ENCODE data around the gene GRM5.
"Not testable (repeated sequence)": the region's sequence is repeated elsewhere in the genome, so short reads cannot be mapped to it uniquely, and the experiment has no call there.

GRM5 gene

GRCh38 chr11:88536616-88537265 is 529.0 kb downstream of the GRM5 start:
- no peak for DNase-seq

- no peak for DNase-seq
Observed at GRCh38 chr11:88535916-88536547, 529.8 kb downstream of the GRM5 start.

DNA sequence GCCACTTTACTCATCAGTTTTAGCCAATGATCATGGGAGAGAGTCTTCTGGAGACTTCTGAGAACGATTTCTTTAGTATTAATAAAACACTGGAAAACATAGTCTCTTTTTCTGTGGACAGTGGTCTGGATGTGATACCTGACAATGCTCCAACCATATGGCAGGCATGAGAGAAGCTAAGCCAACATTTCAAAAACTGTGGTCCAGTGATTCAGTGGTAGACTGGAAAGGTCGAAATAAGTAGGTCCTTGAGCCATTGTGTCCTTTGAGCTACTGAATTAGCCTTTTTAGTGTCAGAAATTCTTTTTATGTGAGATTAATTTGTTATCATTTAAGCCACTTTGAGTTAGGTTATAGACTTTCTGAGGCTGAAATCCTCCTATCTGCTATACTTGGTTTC is 530.5 kb downstream of the GRM5 start:
- no peak for DNase-seq

DNA sequence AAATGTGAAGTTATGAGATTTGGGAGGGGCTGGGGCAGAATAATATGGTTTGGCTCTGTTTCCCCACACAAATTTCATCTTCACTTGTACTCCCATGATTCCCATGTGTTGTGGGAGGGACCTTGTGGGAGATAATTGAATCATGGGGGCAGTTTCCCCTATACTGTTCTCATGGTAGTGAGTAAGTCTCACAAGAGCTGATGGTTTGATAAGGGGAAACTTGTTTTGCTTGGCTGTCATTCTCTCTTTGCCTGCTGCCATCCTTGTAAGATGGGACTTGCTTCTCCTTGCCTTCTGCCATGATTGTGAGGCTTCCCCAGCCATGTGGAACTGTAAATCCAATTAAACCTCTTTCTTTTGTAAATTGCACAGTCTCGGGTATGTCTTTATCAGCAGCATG is 531.1 kb downstream of the GRM5 start:
- not testable (repeated sequence) for DNase-seq

- DNase-seq: no peak
Observed at GRCh38 chr11:88534185-88534584, 531.6 kb downstream of the GRM5 start.

DNA sequence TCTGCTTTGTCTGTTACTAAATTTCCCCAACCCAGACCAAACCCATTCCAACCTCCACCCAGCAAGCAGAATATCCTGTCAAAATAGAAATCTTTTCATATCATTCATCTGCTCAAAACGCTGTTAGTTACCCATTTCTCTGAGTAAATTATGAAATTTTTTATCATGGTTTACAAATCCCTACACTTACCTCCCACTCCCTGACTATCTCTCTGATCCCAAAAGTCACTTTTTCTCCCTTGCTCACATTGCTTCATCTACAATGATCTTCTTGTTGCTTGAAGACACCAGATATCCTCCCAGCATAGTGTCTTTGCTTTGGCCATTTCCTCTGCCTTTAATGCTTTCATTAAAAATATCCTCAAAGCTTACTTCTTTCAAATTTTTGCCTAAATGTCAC is 532.8 kb downstream of the GRM5 start:
- DNase-seq: no peak

- DNase-seq: no peak
Observed at GRCh38 chr11:88531831-88532230, 534.0 kb downstream of the GRM5 start.

- DNase-seq: no peak
Observed at GRCh38 chr11:88529426-88529825, 536.4 kb downstream of the GRM5 start.

- DNase-seq: no peak
Observed at GRCh38 chr11:88523386-88524071, 542.3 kb downstream of the GRM5 start.

GRCh38 chr11:88522624-88523385 is 543.0 kb downstream of the GRM5 start:
- no peak for DNase-seq

GRCh38 chr11:88521799-88522201 is 544.0 kb downstream of the GRM5 start:
- no peak for DNase-seq

GRCh38 chr11:88521399-88521798 is 544.4 kb downstream of the GRM5 start:
- DNase-seq: no peak

DNA sequence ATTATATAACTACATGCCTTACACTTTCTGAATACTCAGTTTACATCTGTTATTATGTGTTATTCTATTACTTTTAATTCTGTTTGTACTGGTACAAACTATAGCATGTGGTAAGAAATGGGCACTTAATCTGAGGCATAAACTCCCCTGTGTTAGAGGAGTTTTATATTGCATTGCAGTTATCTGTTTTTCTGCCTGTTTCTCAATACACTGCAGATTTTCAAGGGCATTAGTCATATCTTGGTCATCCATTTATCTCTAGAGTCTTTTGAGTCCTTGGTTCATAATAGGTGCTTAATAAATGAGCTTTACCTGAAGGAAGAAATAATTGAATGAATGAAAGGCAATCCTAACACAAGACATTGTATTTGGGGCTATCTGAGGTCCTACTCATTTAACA is 545.4 kb downstream of the GRM5 start:
- no peak for DNase-seq

DNA sequence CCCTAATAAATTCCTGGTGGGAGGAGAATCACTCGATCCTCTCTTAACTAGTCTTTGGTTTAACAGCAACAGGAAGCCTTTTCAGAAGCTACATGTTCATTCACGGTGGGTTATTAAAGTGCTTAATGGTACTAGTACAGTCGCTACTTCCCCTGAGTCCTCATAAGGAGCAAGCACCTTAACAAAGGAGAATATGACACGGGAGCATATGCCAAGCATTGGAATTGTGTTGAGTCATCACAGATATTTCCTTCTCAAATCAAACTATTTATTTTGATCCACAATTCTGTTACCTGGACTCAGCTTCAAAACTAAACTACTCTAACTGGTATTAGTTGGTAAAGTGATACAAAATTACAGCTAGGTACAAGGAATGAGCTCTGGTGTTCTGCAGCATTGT is 550.8 kb downstream of the GRM5 start:
- no peak for DNase-seq

- no peak for DNase-seq
Observed at GRCh38 chr11:88511006-88511405, 554.8 kb downstream of the GRM5 start.

DNA sequence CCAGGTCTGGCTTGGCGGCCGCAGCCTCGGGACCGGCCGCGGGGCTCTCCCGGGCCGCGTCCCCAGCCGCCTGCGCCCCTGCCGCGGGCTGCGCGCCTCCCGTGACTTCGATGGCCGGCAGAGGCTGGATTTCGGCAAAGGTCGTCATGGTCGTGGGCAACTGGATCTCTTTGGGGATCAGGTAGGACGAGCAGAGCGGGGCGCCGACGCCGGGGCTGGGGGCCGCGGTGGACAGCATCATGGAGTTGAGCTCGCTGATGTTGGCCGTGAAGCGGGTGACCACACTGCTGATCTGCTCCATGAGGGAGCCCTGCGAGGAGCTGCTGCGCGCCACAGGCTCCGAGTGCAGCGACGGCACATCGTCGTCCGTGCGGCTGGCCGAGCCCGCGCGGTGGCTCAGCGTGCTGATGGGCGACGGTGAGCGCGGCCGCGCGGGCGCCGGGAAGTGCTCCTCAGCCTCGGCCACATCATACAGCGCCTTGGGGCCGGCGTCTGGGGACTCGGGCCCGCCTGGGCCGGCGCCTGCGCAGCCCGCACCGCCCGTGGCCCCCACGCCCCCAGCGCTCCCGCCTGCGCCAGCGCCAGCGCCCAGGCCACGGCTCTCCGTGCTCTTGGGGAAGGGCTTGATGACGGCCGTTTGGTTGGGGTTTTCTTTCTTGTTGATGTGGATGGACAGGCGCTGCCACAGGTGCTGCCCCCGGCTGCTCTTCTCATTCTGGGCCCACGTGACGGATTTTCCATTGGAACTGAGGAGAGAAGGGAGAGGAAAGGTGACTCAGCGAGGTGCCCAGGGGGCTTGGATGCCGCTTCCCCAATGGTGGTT is 556.8 kb downstream of the GRM5 start:
- DNase-seq: no peak

- no peak for DNase-seq
Observed at GRCh38 chr11:88508418-88508758, 557.4 kb downstream of the GRM5 start.

DNA sequence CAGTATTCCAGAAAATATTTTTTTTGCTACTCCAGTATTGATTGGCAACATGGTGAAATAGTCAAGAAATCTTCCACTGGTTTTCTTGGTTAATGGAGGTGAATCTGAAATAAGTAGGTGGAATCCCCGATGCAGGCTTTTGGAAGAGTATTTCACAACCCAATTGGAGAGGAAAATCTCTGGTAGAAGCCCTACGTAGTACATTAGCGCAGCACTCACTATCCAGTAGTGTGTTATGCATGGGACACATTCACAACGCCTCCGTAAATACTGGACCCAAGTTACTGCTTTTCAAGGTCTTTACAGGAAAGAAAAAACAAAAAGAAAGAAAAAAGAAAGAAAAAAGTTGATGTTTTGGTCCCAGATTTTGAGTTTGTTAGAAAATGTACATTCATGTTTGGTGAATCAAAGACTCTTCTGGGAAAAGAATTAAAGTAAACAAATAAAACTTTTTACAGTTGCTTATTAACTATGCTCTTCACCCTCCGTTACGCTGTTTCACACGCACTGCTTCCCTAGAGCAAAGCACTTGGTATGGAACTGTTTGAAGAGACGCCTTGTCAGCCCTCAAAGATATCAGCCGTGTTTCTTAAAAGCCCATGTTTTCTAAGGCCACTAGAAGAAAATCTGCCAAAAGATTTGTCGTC is 557.9 kb downstream of the GRM5 start:
- DNase-seq: no peak

- DNase-seq: no peak
Observed at GRCh38 chr11:88501541-88501940, 564.2 kb downstream of the GRM5 start.

GRCh38 chr11:88495836-88496235 is 569.9 kb downstream of the GRM5 start:
- DNase-seq: no peak

DNA sequence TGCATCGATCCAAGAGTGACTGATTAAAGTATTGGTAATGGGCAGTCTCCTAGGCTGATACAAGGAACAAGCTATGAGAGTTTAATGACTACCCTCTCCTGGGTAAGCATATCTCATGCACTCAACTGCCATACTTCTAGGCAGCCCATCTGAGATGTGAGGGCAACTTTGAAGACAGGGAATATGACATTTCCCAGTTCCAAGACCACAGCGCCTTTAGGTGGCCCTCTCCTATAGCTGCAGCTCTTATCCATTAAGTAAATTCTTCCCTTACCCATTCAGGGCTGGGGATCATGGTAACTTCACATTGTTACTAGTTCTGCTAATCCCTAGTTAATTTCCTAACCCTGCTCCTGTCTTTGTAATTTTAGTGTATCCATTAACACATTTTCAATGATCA is 570.9 kb downstream of the GRM5 start:
- no peak for DNase-seq

- no peak for DNase-seq
Observed at GRCh38 chr11:88491674-88492073, 574.1 kb downstream of the GRM5 start.

Data from C1 segment of cervical spinal cord (tissue), 14 donors.